Neural progenitor cell (in vitro differentiated cells): Measurements from ENCODE around the gene ADGRA1.

ENCODE experiments used
- CTCF ChIP-seq: fragments of 200-600 bp; sonication (generic); IDR thresholded peaks from 2 replicates; pipeline ENCODE4 v1.5.1; 2017; ENCODE audit warnings: antibody characterized with exemption, mild to moderate bottlenecking
- EZH2 ChIP-seq: fragments of 200-600 bp; sonication (generic); IDR thresholded peaks from 2 replicates; pipeline ENCODE4 v1.6.1; 2017; ENCODE audit warnings: antibody characterized with exemption, mild to moderate bottlenecking, moderate library complexity

GRCh38 chr10:133068111-133069032, 19.4 kb upstream of the ADGRA1 start:
- TF ChIP-seq CTCF (no peak), EZH2 (no peak)
